Skeletal muscle satellite cell (primary cell): Measurements from ENCODE around the gene FAM204A.

Source experiments
- H3K27me3 ChIP-seq: 2 replicates; pipeline ENCODE4 v1.7.0; 2013; ENCODE audit warnings: low read length; ENCODE audit not compliant: control insufficient read depth, insufficient read depth
- H3K36me3 ChIP-seq: 2 replicates; pipeline ENCODE4 v1.7.0; 2013; ENCODE audit warnings: mild to moderate bottlenecking, control low read depth, low read length; ENCODE audit not compliant: insufficient read depth
- H3K4me1 ChIP-seq: 2 replicates; pipeline ENCODE4 v1.7.0; 2013; ENCODE audit warnings: low read length; ENCODE audit not compliant: control insufficient read depth, insufficient read depth
- H3K4me2 ChIP-seq: 2 replicates; pipeline ENCODE4 v1.7.0; 2013; ENCODE audit warnings: mild to moderate bottlenecking, low read length
- H3K4me3 ChIP-seq: 2 replicates; pipeline ENCODE4 v1.7.0; 2013; ENCODE audit warnings: low read length
- H3K9ac ChIP-seq: 2 replicates; pipeline ENCODE4 v1.7.0; 2013; ENCODE audit warnings: mild to moderate bottlenecking, low read depth, low read length, moderate library complexity
- H3K9me3 ChIP-seq: replicated peaks from 2 replicates; pipeline ENCODE4 v1.7.0; 2013; ENCODE audit warnings: mild to moderate bottlenecking, control low read depth, low read length

Gene FAM204A

GRCh38 chr10:118277871-118278270, 64.3 kb downstream of the FAM204A start:
- Histone ChIP-seq H3K4me1 (no peaks in the 10 kb centered on the region), H3K36me3 (no peaks in the 10 kb centered on the region), H3K9ac (no peak overlapping the region), H3K27me3 (peaks cover 2% of the 10 kb centered on the region), H3K9me3 (no peaks in the 10 kb centered on the region), H3K4me3 (no peak overlapping the region), H3K4me2 (no peak overlapping the region)

- H3K4me1 ChIP-seq, result no peaks in the 10 kb centered on the region
- no peak overlapping the region for H3K9ac ChIP-seq
- no peaks in the 10 kb centered on the region for H3K9me3 ChIP-seq
- H3K36me3 ChIP-seq, result no peaks in the 10 kb centered on the region
- no peak overlapping the region for H3K4me3 ChIP-seq
- peaks cover 11% of the 10 kb centered on the region for H3K27me3 ChIP-seq
- H3K4me2 ChIP-seq, result no peak overlapping the region
These were observed 65.4 kb downstream of the FAM204A start for GRCh38 chr10:118276727-118277126.

- Histone ChIP-seq H3K9me3 (no peaks in the 10 kb centered on the region), H3K4me2 (no peak overlapping the region), H3K36me3 (no peaks in the 10 kb centered on the region), H3K4me1 (no peaks in the 10 kb centered on the region), H3K9ac (no peak overlapping the region), H3K4me3 (no peak overlapping the region), H3K27me3 (peaks cover 16% of the 10 kb centered on the region)
These were observed 65.9 kb downstream of the FAM204A start for GRCh38 chr10:118276204-118276603.

- H3K27me3 ChIP-seq, result peaks cover 22% of the 10 kb centered on the region
- H3K4me1 ChIP-seq, result no peaks in the 10 kb centered on the region
These were observed 68.5 kb downstream of the FAM204A start for GRCh38 chr10:118273662-118274061.

GRCh38 chr10:118272767-118273166, 69.4 kb downstream of the FAM204A start:
- H3K4me3 ChIP-seq, result no peak overlapping the region
- H3K36me3 ChIP-seq, result no peaks in the 10 kb centered on the region
- no peaks in the 10 kb centered on the region for H3K9me3 ChIP-seq
- no peak overlapping the region for H3K9ac ChIP-seq
- no peaks in the 10 kb centered on the region for H3K4me1 ChIP-seq
- no peak overlapping the region for H3K4me2 ChIP-seq
- peaks cover 22% of the 10 kb centered on the region for H3K27me3 ChIP-seq

More at GRCh38 chr10:118273662-118274061, 68.5 kb downstream of the FAM204A start:
- Histone ChIP-seq H3K4me2 (no peak overlapping the region), H3K9me3 (no peaks in the 10 kb centered on the region), H3K4me3 (no peak overlapping the region), H3K36me3 (no peaks in the 10 kb centered on the region), H3K9ac (no peak overlapping the region)

GRCh38 chr10:118272149-118272721, 69.9 kb downstream of the FAM204A start:
- no peaks in the 10 kb centered on the region for H3K36me3 ChIP-seq
- no peaks in the 10 kb centered on the region for H3K9me3 ChIP-seq
- H3K4me2 ChIP-seq, result peak overlapping the region; percentile 20
- H3K4me1 ChIP-seq, result no peaks in the 10 kb centered on the region
- no peak overlapping the region for H3K4me3 ChIP-seq
- peaks cover 22% of the 10 kb centered on the region for H3K27me3 ChIP-seq
- H3K9ac ChIP-seq, result no peak overlapping the region

GRCh38 chr10:118271671-118272070, 70.5 kb downstream of the FAM204A start:
- Histone ChIP-seq H3K4me3 (no peak overlapping the region), H3K9me3 (no peaks in the 10 kb centered on the region), H3K4me2 (no peak overlapping the region), H3K9ac (no peak overlapping the region), H3K36me3 (no peaks in the 10 kb centered on the region), H3K4me1 (no peaks in the 10 kb centered on the region), H3K27me3 (peaks cover 22% of the 10 kb centered on the region)

GRCh38 chr10:118266098-118266748, 75.9 kb downstream of the FAM204A start:
- Histone ChIP-seq H3K4me2 (no peak overlapping the region), H3K27me3 (peaks cover 12% of the 10 kb centered on the region), H3K36me3 (no peaks in the 10 kb centered on the region), H3K9ac (no peak overlapping the region), H3K4me3 (no peak overlapping the region), H3K4me1 (no peaks in the 10 kb centered on the region), H3K9me3 (no peaks in the 10 kb centered on the region)

GRCh38 chr10:118264838-118265470, 77.2 kb downstream of the FAM204A start:
- Histone ChIP-seq H3K9me3 (no peaks in the 10 kb centered on the region), H3K9ac (no peak overlapping the region), H3K4me3 (no peak overlapping the region), H3K4me2 (no peak overlapping the region), H3K27me3 (peaks cover 12% of the 10 kb centered on the region), H3K36me3 (no peaks in the 10 kb centered on the region), H3K4me1 (no peaks in the 10 kb centered on the region)

- Histone ChIP-seq H3K9ac (no peak overlapping the region), H3K4me3 (no peak overlapping the region), H3K36me3 (no peaks in the 10 kb centered on the region), H3K27me3 (peaks cover 9% of the 10 kb centered on the region), H3K9me3 (no peaks in the 10 kb centered on the region), H3K4me1 (no peaks in the 10 kb centered on the region), H3K4me2 (no peak overlapping the region)
These were observed 77.9 kb downstream of the FAM204A start for GRCh38 chr10:118264252-118264651.

GRCh38 chr10:118262538-118262937, 79.6 kb downstream of the FAM204A start:
- H3K27me3 ChIP-seq, result peaks cover 16% of the 10 kb centered on the region
- no peaks in the 10 kb centered on the region for H3K9me3 ChIP-seq
- H3K9ac ChIP-seq, result no peak overlapping the region
- no peak overlapping the region for H3K4me3 ChIP-seq
- H3K4me1 ChIP-seq, result no peaks in the 10 kb centered on the region
- no peaks in the 10 kb centered on the region for H3K36me3 ChIP-seq
- no peak overlapping the region for H3K4me2 ChIP-seq
